ENCODE measurements around the gene ZNF281.
"Not testable (repeated sequence)": the region's sequence is repeated elsewhere in the genome, so short reads cannot be mapped to it uniquely, and the experiment has no call there.

ZNF281 gene

DNA sequence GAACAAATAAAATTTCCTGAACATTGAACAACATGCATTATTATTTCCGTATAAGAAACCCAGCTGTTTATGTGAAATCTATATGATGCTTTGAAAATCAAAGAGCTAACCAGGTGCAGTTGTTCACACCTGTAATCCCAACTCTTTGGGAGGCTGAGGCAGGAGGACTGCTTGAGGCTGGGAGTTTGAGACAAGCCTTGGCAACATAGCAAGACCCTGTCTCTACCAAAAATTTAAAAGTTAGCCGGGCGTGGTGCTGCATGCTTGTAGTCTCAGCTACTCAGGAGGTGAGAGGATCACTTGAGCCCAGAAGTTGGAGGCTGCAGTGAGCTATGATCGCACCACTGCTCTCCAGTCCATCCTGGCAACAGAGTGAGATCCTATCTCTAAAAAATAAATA lies 4.8 kb upstream of the ZNF281 start (continued):
- TF ChIP-seq TCF7L2 (IDR thresholded peaks at IDR 0.05; ENCODE audit: borderline replicate concordance, low read depth, low read length): no peak
- no peak for TF ChIP-seq SCRT1 (tag by site-specific recombination; IDR thresholded peaks at IDR 0.05; ENCODE audit: borderline replicate concordance)
- TF ChIP-seq ZNF121 (tag by site-specific recombination; IDR thresholded peaks at IDR 0.05): no peak
- TF ChIP-seq, protein P1, sequence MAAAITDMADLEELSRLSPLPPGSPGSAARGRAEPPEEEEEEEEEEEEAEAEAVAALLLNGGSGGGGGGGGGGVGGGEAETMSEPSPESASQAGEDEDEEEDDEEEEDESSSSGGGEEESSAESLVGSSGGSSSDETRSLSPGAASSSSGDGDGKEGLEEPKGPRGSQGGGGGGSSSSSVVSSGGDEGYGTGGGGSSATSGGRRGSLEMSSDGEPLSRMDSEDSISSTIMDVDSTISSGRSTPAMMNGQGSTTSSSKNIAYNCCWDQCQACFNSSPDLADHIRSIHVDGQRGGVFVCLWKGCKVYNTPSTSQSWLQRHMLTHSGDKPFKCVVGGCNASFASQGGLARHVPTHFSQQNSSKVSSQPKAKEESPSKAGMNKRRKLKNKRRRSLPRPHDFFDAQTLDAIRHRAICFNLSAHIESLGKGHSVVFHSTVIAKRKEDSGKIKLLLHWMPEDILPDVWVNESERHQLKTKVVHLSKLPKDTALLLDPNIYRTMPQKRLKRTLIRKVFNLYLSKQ (tag by site-specific recombination; IDR thresholded peaks at IDR 0.05; ENCODE audit: borderline replicate concordance): no peak

DNA sequence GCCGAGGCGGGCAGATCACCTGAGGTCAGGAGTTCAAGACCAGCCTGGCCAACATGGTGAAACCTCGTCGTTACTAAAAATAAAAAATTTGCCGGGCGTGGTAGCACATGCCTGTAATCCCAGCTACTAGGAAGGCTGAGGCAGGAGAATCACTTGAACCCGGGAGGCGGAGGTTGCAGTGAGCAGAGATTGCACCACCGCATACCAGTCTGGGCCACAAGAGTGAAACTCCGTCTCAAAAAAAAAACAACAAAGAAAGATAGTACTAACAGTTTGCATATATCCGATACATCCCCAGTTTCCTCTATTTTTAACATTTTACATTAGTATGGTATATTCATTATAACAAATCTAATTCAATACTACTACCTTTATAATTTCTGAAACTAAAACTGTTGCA lies 3.9 kb upstream of the ZNF281 start:
- CTCF ChIA-PET; H3K9me3 ChIP-seq (ENCODE audit: control insufficient read depth, insufficient read depth, low read depth, low read length); POLR2A ChIA-PET; H3K4me3 ChIP-seq (ENCODE audit: low read depth, low read length); H3K36me3 ChIP-seq (ENCODE audit: control insufficient read depth in 2 of 2, insufficient read depth in 1 of 2, low read length in 2 of 2); H3K4me1 ChIP-seq (ENCODE audit: control insufficient read depth, insufficient read depth, low read length); H3K27ac ChIP-seq (ENCODE audit: extremely low read depth, low read depth, low read length): not testable (repeated sequence)

DNA sequence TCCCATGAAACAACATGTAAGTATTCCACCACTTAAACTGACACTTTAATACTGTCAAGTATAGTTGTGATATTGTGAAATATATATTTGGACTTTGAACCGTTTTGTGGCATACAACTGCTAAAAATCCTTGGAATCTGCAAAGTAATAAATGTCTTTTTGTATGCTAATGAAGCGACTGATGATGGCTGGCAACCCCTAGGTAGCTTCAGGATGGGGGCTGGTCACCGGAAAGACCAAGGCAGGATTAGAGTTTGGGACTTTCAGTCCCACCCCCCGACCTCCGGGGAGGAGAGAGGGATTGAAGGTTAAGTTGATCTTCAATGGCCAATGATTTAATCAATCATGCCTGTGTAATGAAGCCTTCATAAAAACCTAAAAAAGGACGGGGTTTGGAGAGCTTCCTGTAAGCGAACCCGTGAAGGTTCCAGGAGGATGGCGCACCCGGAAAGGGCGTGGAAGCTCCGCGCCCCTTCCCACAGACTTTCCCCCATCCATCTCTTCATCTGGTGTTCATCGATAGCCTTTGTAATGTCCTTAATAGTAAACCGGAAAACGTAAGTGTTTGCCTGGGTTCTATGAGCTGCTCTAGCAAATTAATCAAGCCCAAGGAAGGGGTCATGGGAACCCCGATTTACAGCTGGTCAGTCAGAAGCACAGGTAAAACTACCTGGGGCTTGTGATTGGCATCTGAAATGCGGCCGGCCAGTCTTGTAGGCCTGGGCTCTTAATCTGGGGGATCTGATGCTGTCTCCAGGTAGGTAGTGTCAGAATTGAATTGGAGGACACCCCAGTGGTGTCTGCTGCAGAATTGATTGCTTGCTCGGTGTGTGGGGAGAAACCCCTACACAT lies 1.8 kb upstream of the ZNF281 start:
- CTCF ChIA-PET: no interaction called here
- no peak overlapping the region for H3K27ac ChIP-seq (ENCODE audit: extremely low read depth, low read depth, low read length)
- no peak overlapping the region for H3K4me3 ChIP-seq (ENCODE audit: low read depth, low read length)

DNA sequence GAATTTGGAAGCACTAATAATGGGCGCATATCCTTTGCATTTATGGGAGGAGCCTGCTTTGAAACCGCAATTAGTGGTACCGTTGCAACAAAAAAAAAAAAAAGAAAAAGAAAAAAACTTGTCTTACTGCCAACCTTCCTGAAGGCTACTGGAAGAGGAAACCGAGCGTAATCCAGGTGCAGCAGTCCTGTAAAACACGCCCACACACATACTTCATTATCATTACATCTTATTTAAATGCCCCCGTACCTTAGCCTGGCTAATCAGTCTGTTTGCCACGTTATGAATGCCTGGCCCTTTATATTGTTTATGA lies 686 bp upstream of the ZNF281 start:
- Histone ChIP-seq H3K27ac (ENCODE audit: extremely low read depth, low read depth, low read length) (no peak overlapping the region), H3K9me3 (ENCODE audit: control insufficient read depth, insufficient read depth, low read depth, low read length) (no peaks in the 10 kb centered on the region), H3K4me1 (ENCODE audit: control insufficient read depth, insufficient read depth, low read length) (peaks cover 7% of the 10 kb centered on the region; the same call in 1 of the 2 replicates), H3K4me3 (ENCODE audit: low read depth, low read length) (no peak overlapping the region; the same call in none of the 2 replicates), H3K36me3 (ENCODE audit: control insufficient read depth in 2 of 2, insufficient read depth in 1 of 2, low read length in 2 of 2) (peaks cover 3 to 23% of the 10 kb centered on the region in 2 experiments; a peak in 1 of 3 replicates)
- ChIA-PET POLR2A (interaction anchor here (1.0 kb wide), 2 partner anchors 31 to 73 kb away, joined by 3 read pairs; no protein-coding TSS in a partner anchor), CTCF (no interaction called here)
- TF ChIP-seq, protein P2, sequence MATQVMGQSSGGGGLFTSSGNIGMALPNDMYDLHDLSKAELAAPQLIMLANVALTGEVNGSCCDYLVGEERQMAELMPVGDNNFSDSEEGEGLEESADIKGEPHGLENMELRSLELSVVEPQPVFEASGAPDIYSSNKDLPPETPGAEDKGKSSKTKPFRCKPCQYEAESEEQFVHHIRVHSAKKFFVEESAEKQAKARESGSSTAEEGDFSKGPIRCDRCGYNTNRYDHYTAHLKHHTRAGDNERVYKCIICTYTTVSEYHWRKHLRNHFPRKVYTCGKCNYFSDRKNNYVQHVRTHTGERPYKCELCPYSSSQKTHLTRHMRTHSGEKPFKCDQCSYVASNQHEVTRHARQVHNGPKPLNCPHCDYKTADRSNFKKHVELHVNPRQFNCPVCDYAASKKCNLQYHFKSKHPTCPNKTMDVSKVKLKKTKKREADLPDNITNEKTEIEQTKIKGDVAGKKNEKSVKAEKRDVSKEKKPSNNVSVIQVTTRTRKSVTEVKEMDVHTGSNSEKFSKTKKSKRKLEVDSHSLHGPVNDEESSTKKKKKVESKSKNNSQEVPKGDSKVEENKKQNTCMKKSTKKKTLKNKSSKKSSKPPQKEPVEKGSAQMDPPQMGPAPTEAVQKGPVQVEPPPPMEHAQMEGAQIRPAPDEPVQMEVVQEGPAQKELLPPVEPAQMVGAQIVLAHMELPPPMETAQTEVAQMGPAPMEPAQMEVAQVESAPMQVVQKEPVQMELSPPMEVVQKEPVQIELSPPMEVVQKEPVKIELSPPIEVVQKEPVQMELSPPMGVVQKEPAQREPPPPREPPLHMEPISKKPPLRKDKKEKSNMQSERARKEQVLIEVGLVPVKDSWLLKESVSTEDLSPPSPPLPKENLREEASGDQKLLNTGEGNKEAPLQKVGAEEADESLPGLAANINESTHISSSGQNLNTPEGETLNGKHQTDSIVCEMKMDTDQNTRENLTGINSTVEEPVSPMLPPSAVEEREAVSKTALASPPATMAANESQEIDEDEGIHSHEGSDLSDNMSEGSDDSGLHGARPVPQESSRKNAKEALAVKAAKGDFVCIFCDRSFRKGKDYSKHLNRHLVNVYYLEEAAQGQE (tag by site-specific recombination; IDR thresholded peaks at IDR 0.05): no peak
- TF ChIP-seq ZNF423 (tag by site-specific recombination; IDR thresholded peaks at IDR 0.05) (no peak), ZBTB8A (tag by site-specific recombination; IDR thresholded peaks at IDR 0.05) (no peak), ZNF571 (tag by site-specific recombination; IDR thresholded peaks at IDR 0.05) (no peak), ZBTB20 (tag by site-specific recombination; IDR thresholded peaks at IDR 0.05) (no peak), ZNF510 (tag by site-specific recombination; IDR thresholded peaks at IDR 0.05; ENCODE audit: insufficient replicate concordance) (no peak), ZNF561 (tag by site-specific recombination; IDR thresholded peaks at IDR 0.05; ENCODE audit: borderline replicate concordance) (no peak), ZSCAN30 (tag by site-specific recombination; IDR thresholded peaks at IDR 0.05) (no peak), ZNF133 (tag by site-specific recombination; IDR thresholded peaks at IDR 0.05) (no peak), SETDB1 (IDR thresholded peaks at IDR 0.05; ENCODE audit: insufficient read length, low read length) (no peak), ZNF76 (tag by site-specific recombination; IDR thresholded peaks at IDR 0.05; ENCODE audit: borderline replicate concordance, low read depth) (no peak), ZNF660 (tag by site-specific recombination; IDR thresholded peaks at IDR 0.05) (peak; percentile 96; the same call in 1 of the 2 replicates)
- TF ChIP-seq, protein P3, sequence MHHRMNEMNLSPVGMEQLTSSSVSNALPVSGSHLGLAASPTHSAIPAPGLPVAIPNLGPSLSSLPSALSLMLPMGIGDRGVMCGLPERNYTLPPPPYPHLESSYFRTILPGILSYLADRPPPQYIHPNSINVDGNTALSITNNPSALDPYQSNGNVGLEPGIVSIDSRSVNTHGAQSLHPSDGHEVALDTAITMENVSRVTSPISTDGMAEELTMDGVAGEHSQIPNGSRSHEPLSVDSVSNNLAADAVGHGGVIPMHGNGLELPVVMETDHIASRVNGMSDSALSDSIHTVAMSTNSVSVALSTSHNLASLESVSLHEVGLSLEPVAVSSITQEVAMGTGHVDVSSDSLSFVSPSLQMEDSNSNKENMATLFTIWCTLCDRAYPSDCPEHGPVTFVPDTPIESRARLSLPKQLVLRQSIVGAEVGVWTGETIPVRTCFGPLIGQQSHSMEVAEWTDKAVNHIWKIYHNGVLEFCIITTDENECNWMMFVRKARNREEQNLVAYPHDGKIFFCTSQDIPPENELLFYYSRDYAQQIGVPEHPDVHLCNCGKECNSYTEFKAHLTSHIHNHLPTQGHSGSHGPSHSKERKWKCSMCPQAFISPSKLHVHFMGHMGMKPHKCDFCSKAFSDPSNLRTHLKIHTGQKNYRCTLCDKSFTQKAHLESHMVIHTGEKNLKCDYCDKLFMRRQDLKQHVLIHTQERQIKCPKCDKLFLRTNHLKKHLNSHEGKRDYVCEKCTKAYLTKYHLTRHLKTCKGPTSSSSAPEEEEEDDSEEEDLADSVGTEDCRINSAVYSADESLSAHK (tag by site-specific recombination; IDR thresholded peaks at IDR 0.05): no peak

More for the DNA sequence above, 1.8 kb upstream of the ZNF281 start:
- peaks cover 9% of the 10 kb centered on the region; the same call in 1 of the 2 replicates for H3K4me1 ChIP-seq (ENCODE audit: control insufficient read depth, insufficient read depth, low read length)
- H3K36me3 ChIP-seq (ENCODE audit: control insufficient read depth in 2 of 2, insufficient read depth in 1 of 2, low read length in 2 of 2): peaks cover 3 to 23% of the 10 kb centered on the region in 2 experiments; a peak in 1 of 3 replicates
- no peaks in the 10 kb centered on the region for H3K9me3 ChIP-seq (ENCODE audit: control insufficient read depth, insufficient read depth, low read depth, low read length)
- TF ChIP-seq ZNF2 (tag by site-specific recombination; IDR thresholded peaks at IDR 0.05) (no peak), ZNF335 (tag by site-specific recombination; conservative IDR thresholded peaks at IDR 0.05) (no peak), ZNF791 (tag by site-specific recombination; IDR thresholded peaks at IDR 0.05) (no peak), ZNF555 (tag by site-specific recombination; conservative IDR thresholded peaks at IDR 0.05) (no peak), ZNF529 (tag by site-specific recombination; IDR thresholded peaks at IDR 0.05; ENCODE audit: insufficient replicate concordance) (no peak), REPIN1 (tag by site-specific recombination; IDR thresholded peaks at IDR 0.05; ENCODE audit: low read depth) (no peak), SCRT1 (tag by site-specific recombination; IDR thresholded peaks at IDR 0.05; ENCODE audit: borderline replicate concordance) (no peak), KLF7 (tag by site-specific recombination; IDR thresholded peaks at IDR 0.05; ENCODE audit: borderline replicate concordance) (no peak), ZNF184 (tag by site-specific recombination; IDR thresholded peaks at IDR 0.05) (no peak)
- TF ChIP-seq, protein P4, sequence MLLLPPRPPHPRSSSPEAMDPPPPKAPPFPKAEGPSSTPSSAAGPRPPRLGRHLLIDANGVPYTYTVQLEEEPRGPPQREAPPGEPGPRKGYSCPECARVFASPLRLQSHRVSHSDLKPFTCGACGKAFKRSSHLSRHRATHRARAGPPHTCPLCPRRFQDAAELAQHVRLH (tag by site-specific recombination; IDR thresholded peaks at IDR 0.05): no peak
- POLR2A ChIA-PET: no interaction called here
